ENCODE measurements around the gene SLC23A2.
A peak's percentile ranks its signal among the peaks of the same experiment; 100 is the strongest.
"Not testable (repeated sequence)": the region's sequence is repeated elsewhere in the genome, so short reads cannot be mapped to it uniquely, and the experiment has no call there.

Gene SLC23A2

DNA sequence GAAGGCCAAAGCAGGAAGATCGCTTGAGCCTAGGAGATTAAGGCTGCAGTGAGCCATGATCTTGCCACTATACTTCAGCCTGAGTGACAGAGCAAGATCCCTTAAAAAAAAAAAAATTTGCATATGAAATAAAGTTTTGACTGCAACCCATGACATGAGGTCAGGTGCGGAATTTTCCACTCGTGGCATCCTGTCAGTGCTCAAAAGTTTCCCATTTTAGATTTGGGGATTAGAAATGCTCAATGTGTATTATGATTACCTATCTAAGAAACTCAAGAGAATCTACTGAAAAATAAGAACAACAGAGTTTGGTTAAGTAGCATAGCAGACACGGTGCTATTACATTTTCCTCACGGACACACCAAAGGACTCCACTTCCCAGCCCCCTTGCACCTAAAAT, 11.7 kb downstream of the SLC23A2 start:
- H3K4me3 ChIP-seq (replicated peaks; ENCODE audit: low read depth, low read length), result no peak overlapping the region
- no peak for DNase-seq (ENCODE audit: extremely low read depth, low read depth)
- TF ChIP-seq, protein P1, sequence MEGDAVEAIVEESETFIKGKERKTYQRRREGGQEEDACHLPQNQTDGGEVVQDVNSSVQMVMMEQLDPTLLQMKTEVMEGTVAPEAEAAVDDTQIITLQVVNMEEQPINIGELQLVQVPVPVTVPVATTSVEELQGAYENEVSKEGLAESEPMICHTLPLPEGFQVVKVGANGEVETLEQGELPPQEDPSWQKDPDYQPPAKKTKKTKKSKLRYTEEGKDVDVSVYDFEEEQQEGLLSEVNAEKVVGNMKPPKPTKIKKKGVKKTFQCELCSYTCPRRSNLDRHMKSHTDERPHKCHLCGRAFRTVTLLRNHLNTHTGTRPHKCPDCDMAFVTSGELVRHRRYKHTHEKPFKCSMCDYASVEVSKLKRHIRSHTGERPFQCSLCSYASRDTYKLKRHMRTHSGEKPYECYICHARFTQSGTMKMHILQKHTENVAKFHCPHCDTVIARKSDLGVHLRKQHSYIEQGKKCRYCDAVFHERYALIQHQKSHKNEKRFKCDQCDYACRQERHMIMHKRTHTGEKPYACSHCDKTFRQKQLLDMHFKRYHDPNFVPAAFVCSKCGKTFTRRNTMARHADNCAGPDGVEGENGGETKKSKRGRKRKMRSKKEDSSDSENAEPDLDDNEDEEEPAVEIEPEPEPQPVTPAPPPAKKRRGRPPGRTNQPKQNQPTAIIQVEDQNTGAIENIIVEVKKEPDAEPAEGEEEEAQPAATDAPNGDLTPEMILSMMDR (IDR thresholded peaks at IDR 0.05; ENCODE audit: low read depth, low read length, missing control alignments), result no peak

GRCh38 chr20:4987130-4987529, 14.2 kb downstream of the SLC23A2 start:
- no peak overlapping the region for H3K4me3 ChIP-seq (replicated peaks; ENCODE audit: low read depth, low read length)
- TF ChIP-seq, protein P1 (IDR thresholded peaks at IDR 0.05; ENCODE audit: low read depth, low read length, missing control alignments), result no peak
- DNase-seq (ENCODE audit: extremely low read depth, low read depth), result no peak

DNA sequence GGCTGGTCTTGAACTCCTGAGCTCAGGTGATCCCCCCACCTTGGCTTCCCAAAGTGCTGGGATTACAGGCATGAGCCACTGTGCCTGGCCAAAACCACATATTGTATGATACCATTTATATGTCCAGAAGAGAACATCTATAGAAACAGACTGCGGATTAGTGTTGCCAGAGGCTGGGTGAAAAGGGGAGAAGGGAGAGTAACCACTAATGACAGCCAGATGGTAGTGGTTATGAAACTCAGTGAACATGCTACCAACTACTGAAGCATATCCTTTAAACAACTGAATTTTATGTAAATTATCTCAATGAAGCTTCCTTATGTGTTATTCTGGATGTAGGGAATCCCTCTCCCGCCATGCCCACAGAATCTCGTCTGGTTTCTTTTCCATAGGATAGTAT, 15.7 kb downstream of the SLC23A2 start:
- H3K4me3 ChIP-seq (replicated peaks; ENCODE audit: low read depth, low read length), result no peak overlapping the region
- TF ChIP-seq, protein P1 (IDR thresholded peaks at IDR 0.05; ENCODE audit: low read depth, low read length, missing control alignments), result no peak
- DNase-seq (ENCODE audit: extremely low read depth, low read depth), result peak; percentile 41

DNA sequence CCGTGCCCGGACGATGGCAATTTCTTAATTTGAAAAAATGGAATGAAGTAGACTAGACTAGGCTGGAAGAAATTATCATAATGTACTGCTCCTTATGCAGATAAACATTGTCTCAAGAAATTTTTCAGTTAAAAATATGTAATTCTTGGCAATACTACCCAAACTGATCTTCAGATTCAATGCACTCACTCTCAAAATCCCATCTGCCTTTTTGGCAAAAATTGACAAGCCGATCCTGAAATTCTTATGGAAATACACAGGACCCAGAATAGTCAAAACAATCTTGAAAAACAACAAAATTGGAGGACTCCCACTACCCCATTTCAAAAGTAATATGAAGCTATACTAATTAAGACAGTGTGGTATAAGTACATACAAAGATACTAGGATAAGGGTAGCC, 19.0 kb downstream of the SLC23A2 start:
- no peak for DNase-seq (ENCODE audit: extremely low read depth, low read depth)
- TF ChIP-seq, protein P1 (IDR thresholded peaks at IDR 0.05; ENCODE audit: low read depth, low read length, missing control alignments), result no peak
- H3K4me3 ChIP-seq (replicated peaks; ENCODE audit: low read depth, low read length), result no peak overlapping the region

DNA sequence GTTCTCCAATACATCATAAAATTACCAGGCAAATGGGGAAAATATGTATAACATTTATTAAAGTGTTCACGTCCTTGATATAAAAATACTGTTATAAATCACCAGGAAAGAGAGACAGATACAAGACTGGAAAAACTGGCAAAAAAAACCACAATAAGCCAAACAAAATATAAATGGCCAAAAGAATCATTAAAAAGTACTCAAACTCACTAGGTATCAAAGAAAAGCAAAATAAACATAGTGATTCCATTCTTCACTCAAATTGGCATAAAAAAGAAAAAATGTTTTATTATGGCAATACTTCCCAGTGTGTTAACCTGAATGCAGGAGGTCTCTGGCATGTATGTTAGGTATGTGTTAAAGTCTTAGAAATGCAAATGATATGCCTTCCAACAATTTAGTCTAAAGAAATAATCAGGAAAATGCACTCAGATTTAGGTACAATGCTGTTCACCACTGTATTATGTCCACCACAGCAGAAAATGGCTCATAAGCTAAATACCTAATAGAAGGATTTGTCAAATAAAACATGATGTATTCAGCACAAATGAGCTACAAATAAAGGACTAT, 21.4 kb downstream of the SLC23A2 start:
- TF ChIP-seq, protein P1 (IDR thresholded peaks at IDR 0.05; ENCODE audit: low read depth, low read length, missing control alignments), result no peak
- no peak overlapping the region for H3K4me3 ChIP-seq (replicated peaks; ENCODE audit: low read depth, low read length)
- DNase-seq (ENCODE audit: extremely low read depth, low read depth), result no peak

GRCh38 chr20:4978050-4978918, 23.0 kb downstream of the SLC23A2 start:
- no peak for DNase-seq (ENCODE audit: extremely low read depth, low read depth)
- no peak overlapping the region for H3K4me3 ChIP-seq (replicated peaks; ENCODE audit: low read depth, low read length)
- TF ChIP-seq, protein P1 (IDR thresholded peaks at IDR 0.05; ENCODE audit: low read depth, low read length, missing control alignments), result no peak

- not testable (repeated sequence) for DNase-seq (ENCODE audit: extremely low read depth, low read depth)
These were observed 25.3 kb downstream of the SLC23A2 start for GRCh38 chr20:4976014-4976413.

More at GRCh38 chr20:4976014-4976413, 25.3 kb downstream of the SLC23A2 start:
- H3K4me3 ChIP-seq (replicated peaks; ENCODE audit: low read depth, low read length), result not testable (repeated sequence)
